Muscle of arm (tissue), 12 donors: Measurements from ENCODE around the gene DHX16. TPM values are rescaled to one million over a fixed set of nuclear protein-coding genes. Genes with fewer than 3 reads are reported as not detected.

Experiments
- DNase-seq: peaks from one replicate; pipeline ENCODE4 v3.0.0-alpha.2; 2013
- polyA plus RNA-seq, 12 donors: library from polyadenylated mRNA; unstranded; fragments of 120-200 nt; gene quantifications; one replicate each; pipeline ENCODE4 v1.2.1, GENCODE V29; 2013; ENCODE audit not compliant: insufficient read length in 12 of 12

DHX16 gene
- polyA plus RNA-seq, 12 donors = 20.7 to 33.4 (median 22.6) TPM; not detected in 1

GRCh38 chr6:30640481-30640880 lies 32.3 kb downstream of the DHX16 start:
- DNase-seq = no peak

- DNase-seq = no peak
These were observed 37.0 kb downstream of the DHX16 start for GRCh38 chr6:30635834-30636233.

- peak; percentile 92 for DNase-seq
These were observed 46.1 kb downstream of the DHX16 start, which contains the start of gene ATAT1 for GRCh38 chr6:30626484-30627366. TSS of gene ATAT1 (plus strand) at chr6:30626874.

- DNase-seq = no peak
These were observed 47.3 kb downstream of the DHX16 start for GRCh38 chr6:30625511-30625910.

GRCh38 chr6:30619561-30619960 lies 53.2 kb downstream of the DHX16 start:
- no peak for DNase-seq

GRCh38 chr6:30618270-30618797 lies 54.5 kb downstream of the DHX16 start:
- no peak for DNase-seq

- DNase-seq = peak; percentile 99
These were observed 55.1 kb downstream of the DHX16 start, which contains the start of gene MRPS18B for GRCh38 chr6:30617565-30618269. TSS of gene MRPS18B (plus strand) at chr6:30617840. CDS start at chr6:30617866, 26 bp downstream.

GRCh38 chr6:30616811-30617564 lies 55.8 kb downstream of the DHX16 start, which contains the start of gene PPP1R10:
TSS of gene PPP1R10 (minus strand) at chr6:30617243. CDS start at chr6:30609944, 7,299 bp downstream.
- DNase-seq = peak; percentile 100

GRCh38 chr6:30615958-30616810 lies 56.6 kb downstream of the DHX16 start:
- peak; percentile 62 for DNase-seq

GRCh38 chr6:30615219-30615957 lies 57.4 kb downstream of the DHX16 start:
- peak; percentile 89 for DNase-seq

GRCh38 chr6:30614843-30615218 lies 58.0 kb downstream of the DHX16 start:
- peak; percentile 97 for DNase-seq

- peak; percentile 43 for DNase-seq
These were observed 58.6 kb downstream of the DHX16 start for GRCh38 chr6:30614044-30614842.

- no peak for DNase-seq
These were observed 59.4 kb downstream of the DHX16 start for GRCh38 chr6:30613251-30614043.

- no peak for DNase-seq
These were observed 60.0 kb downstream of the DHX16 start for GRCh38 chr6:30612687-30613248.

GRCh38 chr6:30612213-30612612 lies 60.6 kb downstream of the DHX16 start:
- no peak for DNase-seq

- no peak for DNase-seq
These were observed 61.0 kb downstream of the DHX16 start for GRCh38 chr6:30611856-30612194.

- no peak for DNase-seq
These were observed 61.5 kb downstream of the DHX16 start for GRCh38 chr6:30611150-30611855.
